HEK293T (cell line): ENCODE measurements around the gene TIMP3.

ENCODE experiments used
- CTCF ChIA-PET: fragments of 350-600 bp; formaldehyde crosslinking; extraction: SDS; loops from one replicate; lab custom pipeline; 2021; ENCODE audit warnings: antibody characterized with exemption, inconsistent platforms; lab: Yijun Ruan, JAX
- POLR2A ChIA-PET: fragments of 350-600 bp; formaldehyde crosslinking; extraction: SDS; loops from one replicate; lab custom pipeline; 2020; ENCODE audit warnings: antibody characterized with exemption, inconsistent platforms; lab: Yijun Ruan, JAX
- DNase-seq: peaks from one replicate; pipeline ENCODE4 v3.0.0; 2012; ENCODE audit warnings: mixed read lengths; ENCODE audit errors: extremely low spot score
- ARNT ChIP-seq: fragments of 450-650 bp; IDR thresholded peaks from 2 replicates; pipeline ENCODE4 v1.6.1; 2017; ENCODE audit warnings: mild to moderate bottlenecking
- BHLHE40 ChIP-seq: fragments of 450-650 bp; IDR thresholded peaks from 2 replicates; pipeline ENCODE4 v1.6.1; 2016; ENCODE audit warnings: mild to moderate bottlenecking, moderate library complexity, borderline replicate concordance
- CTBP1 ChIP-seq: fragments of 450-650 bp; IDR thresholded peaks from 2 replicates; pipeline ENCODE4 v1.6.1; 2016; ENCODE audit warnings: borderline replicate concordance
- ELF4 ChIP-seq: fragments of 450-650 bp; IDR thresholded peaks from 2 replicates; pipeline ENCODE4 v1.6.1; 2017; ENCODE audit warnings: antibody characterized with exemption
- FOXA1 ChIP-seq: fragments of 450-650 bp; IDR thresholded peaks from 2 replicates; pipeline ENCODE4 v1.6.1; 2016; ENCODE audit warnings: mild to moderate bottlenecking
- FOXK2 ChIP-seq: fragments of 450-650 bp; IDR thresholded peaks from 2 replicates; pipeline ENCODE4 v1.6.1; 2016; ENCODE audit warnings: mild to moderate bottlenecking
- FOXM1 ChIP-seq: fragments of 450-650 bp; IDR thresholded peaks from 2 replicates; pipeline ENCODE4 v1.6.1; 2017; ENCODE audit warnings: mild to moderate bottlenecking, borderline replicate concordance
- HDGF ChIP-seq: fragments of 450-650 bp; IDR thresholded peaks from 2 replicates; pipeline ENCODE4 v1.6.1; 2017; ENCODE audit warnings: antibody characterized with exemption, borderline replicate concordance
- L3MBTL2 ChIP-seq: fragments of 450-650 bp; conservative IDR thresholded peaks from 2 replicates; pipeline ENCODE4 v1.6.1; 2016; ENCODE audit warnings: mild to moderate bottlenecking
- LEF1 ChIP-seq: fragments of 450-650 bp; IDR thresholded peaks from 2 replicates; pipeline ENCODE4 v1.6.1; 2017; ENCODE audit warnings: mild to moderate bottlenecking, borderline replicate concordance
- NFRKB ChIP-seq: fragments of 450-650 bp; IDR thresholded peaks from 2 replicates; pipeline ENCODE4 v1.6.1; 2016; ENCODE audit warnings: mild to moderate bottlenecking, moderate library complexity
- PKNOX1 ChIP-seq: fragments of 450-650 bp; IDR thresholded peaks from 2 replicates; pipeline ENCODE4 v1.6.1; 2016
- SP1 ChIP-seq: fragments of 450-650 bp; IDR thresholded peaks from 2 replicates; pipeline ENCODE4 v1.6.1; 2017
- SUZ12 ChIP-seq: fragments of 450-650 bp; IDR thresholded peaks from 2 replicates; pipeline ENCODE4 v1.6.1; 2016; ENCODE audit warnings: mild to moderate bottlenecking
- TARDBP ChIP-seq: fragments of 450-650 bp; IDR thresholded peaks from 2 replicates; pipeline ENCODE4 v1.6.1; 2016
- ZNF384 ChIP-seq: fragments of 450-650 bp; IDR thresholded peaks from 2 replicates; pipeline ENCODE4 v1.6.1; 2016

Gene TIMP3

GRCh38 chr22:32815943-32816342 lies 14.4 kb downstream of the TIMP3 start:
- POLR2A ChIA-PET: no interaction called here

GRCh38 chr22:32817137-32817730 lies 15.7 kb downstream of the TIMP3 start:
- ChIA-PET CTCF (no interaction called here), POLR2A (no interaction called here)
- TF ChIP-seq BHLHE40 (no peak), L3MBTL2 (no peak), SP1 (no peak), FOXA1 (no peak), NFRKB (no peak), TARDBP (no peak), PKNOX1 (no peak)
- DNase-seq: no peak

More at GRCh38 chr22:32815943-32816342, 14.4 kb downstream of the TIMP3 start:
- DNase-seq: no peak
- CTCF ChIA-PET: no interaction called here
- TF ChIP-seq FOXK2 (no peak), L3MBTL2 (no peak), ELF4 (no peak), ZNF384 (no peak), FOXM1 (no peak), SP1 (no peak), SUZ12 (no peak), PKNOX1 (no peak), TARDBP (no peak), LEF1 (no peak), NFRKB (no peak)

GRCh38 chr22:32818446-32819115 lies 17.1 kb downstream of the TIMP3 start:
- POLR2A ChIA-PET: interaction anchor here (0.6 kb wide), 1 partner anchor 1194 kb away, joined by 3 read pairs; no protein-coding TSS in a partner anchor
- no peak for DNase-seq
- TF ChIP-seq BHLHE40 (no peak), SUZ12 (no peak), FOXK2 (no peak), L3MBTL2 (no peak), LEF1 (no peak), PKNOX1 (no peak), FOXM1 (no peak), ELF4 (no peak), FOXA1 (no peak), ZNF384 (no peak), NFRKB (no peak), ARNT (no peak), HDGF (no peak)
- CTCF ChIA-PET: interaction anchor here (0.6 kb wide), 1 partner anchor 181 kb away, joined by 4 read pairs; no protein-coding TSS in a partner anchor

GRCh38 chr22:32819120-32819519 lies 17.6 kb downstream of the TIMP3 start:
- ChIA-PET CTCF (interaction anchor here (0.6 kb wide), 1 partner anchor 181 kb away, joined by 4 read pairs; no protein-coding TSS in a partner anchor), POLR2A (interaction anchor here (0.6 kb wide), 1 partner anchor 1195 kb away, joined by 3 read pairs; no protein-coding TSS in a partner anchor)

GRCh38 chr22:32820131-32821119 lies 18.9 kb downstream of the TIMP3 start:
- TF ChIP-seq FOXM1 (no peak), CTBP1 (no peak), HDGF (no peak), ARNT (no peak), NFRKB (no peak), TARDBP (no peak), ELF4 (no peak), FOXA1 (no peak), L3MBTL2 (no peak), SUZ12 (no peak), FOXK2 (no peak), BHLHE40 (no peak), LEF1 (no peak)
- DNase-seq: no peak
- CTCF ChIA-PET: no interaction called here
- POLR2A ChIA-PET: no interaction called here

More at GRCh38 chr22:32819120-32819519, 17.6 kb downstream of the TIMP3 start:
- no peak for DNase-seq
- TF ChIP-seq ELF4: no peak
- no peak for TF ChIP-seq FOXM1
- no peak for TF ChIP-seq FOXK2
- TF ChIP-seq ZNF384: no peak
- TF ChIP-seq LEF1: no peak
- no peak for TF ChIP-seq ARNT
- TF ChIP-seq SP1: no peak
- no peak for TF ChIP-seq FOXA1
- no peak for TF ChIP-seq NFRKB
- TF ChIP-seq L3MBTL2: no peak
- TF ChIP-seq TARDBP: no peak
- TF ChIP-seq CTBP1: no peak
- no peak for TF ChIP-seq SUZ12
